ENCODE results near the gene CILP2. TPM values are rescaled to one million over a fixed set of nuclear protein-coding genes. Genes with fewer than 3 reads are reported as not detected.

CILP2 gene
- total and polyA plus RNA-seq, 2 donors (not counting 1 experiment from before 2014, with no cell fraction given): 0.10 to 0.66 TPM

DNA sequence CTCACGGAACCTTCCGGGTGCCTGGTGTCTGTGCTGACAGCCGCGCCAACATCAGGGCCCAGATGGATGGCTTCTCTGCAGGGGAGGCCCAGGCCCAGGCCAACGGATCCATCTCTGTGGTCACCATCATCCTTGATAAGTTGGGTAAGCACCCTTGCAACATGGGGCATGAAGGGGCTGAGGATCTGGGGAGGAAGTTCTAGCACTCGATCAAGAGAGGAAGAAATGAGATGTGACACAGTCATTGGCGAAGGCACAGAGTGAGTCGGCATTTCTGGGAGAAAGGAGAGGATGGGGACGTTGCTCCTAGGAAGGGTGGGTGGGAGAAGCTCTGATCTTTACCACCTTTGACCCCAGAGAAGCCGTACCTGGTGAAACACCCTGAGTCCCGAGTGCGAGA lies 4.4 kb downstream of the CILP2 start:
- no peaks in the 10 kb centered on the region for H3K79me2 ChIP-seq (ENCODE audit: control insufficient read depth, insufficient read depth, low read length)
- no peaks in the 10 kb centered on the region for H3K36me3 ChIP-seq (ENCODE audit: control insufficient read depth, insufficient read depth, low read length)
- H3K27ac ChIP-seq (ENCODE audit: insufficient read depth, low read length): no peak overlapping the region
- no peak for DNase-seq (ENCODE audit: low read depth in 2 of 2)
- no peaks in the 10 kb centered on the region for H3K9me3 ChIP-seq (ENCODE audit: control insufficient read depth, insufficient read depth, low read depth, low read length)
- no peak overlapping the region for H3K4me3 ChIP-seq (replicated peaks in 1 of 4; ENCODE audit: control extremely low read depth in 1 of 4, insufficient read depth in 1 of 4, low read depth in 3 of 4, low read length in 4 of 4)
- H4K20me1 ChIP-seq (ENCODE audit: control insufficient read depth, extremely low read depth, insufficient read depth, low read length): no peaks in the 10 kb centered on the region
- no peak overlapping the region for H3K4me2 ChIP-seq (ENCODE audit: extremely low read depth, insufficient read depth, low read length)
- no peak for TF ChIP-seq EZH2 (IDR thresholded peaks at IDR 0.05; ENCODE audit: low read length, missing control alignments)
- TF ChIP-seq, protein P1, sequence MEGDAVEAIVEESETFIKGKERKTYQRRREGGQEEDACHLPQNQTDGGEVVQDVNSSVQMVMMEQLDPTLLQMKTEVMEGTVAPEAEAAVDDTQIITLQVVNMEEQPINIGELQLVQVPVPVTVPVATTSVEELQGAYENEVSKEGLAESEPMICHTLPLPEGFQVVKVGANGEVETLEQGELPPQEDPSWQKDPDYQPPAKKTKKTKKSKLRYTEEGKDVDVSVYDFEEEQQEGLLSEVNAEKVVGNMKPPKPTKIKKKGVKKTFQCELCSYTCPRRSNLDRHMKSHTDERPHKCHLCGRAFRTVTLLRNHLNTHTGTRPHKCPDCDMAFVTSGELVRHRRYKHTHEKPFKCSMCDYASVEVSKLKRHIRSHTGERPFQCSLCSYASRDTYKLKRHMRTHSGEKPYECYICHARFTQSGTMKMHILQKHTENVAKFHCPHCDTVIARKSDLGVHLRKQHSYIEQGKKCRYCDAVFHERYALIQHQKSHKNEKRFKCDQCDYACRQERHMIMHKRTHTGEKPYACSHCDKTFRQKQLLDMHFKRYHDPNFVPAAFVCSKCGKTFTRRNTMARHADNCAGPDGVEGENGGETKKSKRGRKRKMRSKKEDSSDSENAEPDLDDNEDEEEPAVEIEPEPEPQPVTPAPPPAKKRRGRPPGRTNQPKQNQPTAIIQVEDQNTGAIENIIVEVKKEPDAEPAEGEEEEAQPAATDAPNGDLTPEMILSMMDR (conservative IDR thresholded peaks at IDR 0.05 in 1 of 2, IDR thresholded peaks at IDR 0.05 in 1 of 2; ENCODE audit: low read depth in 1 of 2, low read length in 2 of 2): no peak
- H2AFZ ChIP-seq (ENCODE audit: low read length): no peak overlapping the region
- no peak overlapping the region for H3K9ac ChIP-seq (ENCODE audit: insufficient read depth, low read length)
- peaks cover 3% of the 10 kb centered on the region for H3K27me3 ChIP-seq (ENCODE audit: control insufficient read depth, insufficient read depth, low read length)
- H3K4me1 ChIP-seq (ENCODE audit: control insufficient read depth, extremely low read depth, insufficient read depth, low read length): no peaks in the 10 kb centered on the region

- Histone ChIP-seq H3K9ac (ENCODE audit: insufficient read depth, low read length) (no peak overlapping the region), H2AFZ (ENCODE audit: low read length) (no peak overlapping the region)
These were observed 5.0 kb downstream of the CILP2 start for GRCh38 chr19:19543101-19543500.

GRCh38 chr19:19543640-19544039 lies 5.6 kb downstream of the CILP2 start:
- no peak overlapping the region for H3K4me3 ChIP-seq (replicated peaks in 1 of 4; ENCODE audit: control extremely low read depth in 1 of 4, insufficient read depth in 1 of 4, low read depth in 3 of 4, low read length in 4 of 4)
- H3K27ac ChIP-seq (ENCODE audit: insufficient read depth, low read length): no peak overlapping the region
- H3K36me3 ChIP-seq (ENCODE audit: control insufficient read depth, insufficient read depth, low read length): no peaks in the 10 kb centered on the region
- H2AFZ ChIP-seq (ENCODE audit: low read length): no peak overlapping the region
- peaks cover 7% of the 10 kb centered on the region for H3K27me3 ChIP-seq (ENCODE audit: control insufficient read depth, insufficient read depth, low read length)
- no peaks in the 10 kb centered on the region for H3K4me1 ChIP-seq (ENCODE audit: control insufficient read depth, extremely low read depth, insufficient read depth, low read length)
- H3K9me3 ChIP-seq (ENCODE audit: control insufficient read depth, insufficient read depth, low read depth, low read length): no peaks in the 10 kb centered on the region
- no peaks in the 10 kb centered on the region for H3K79me2 ChIP-seq (ENCODE audit: control insufficient read depth, insufficient read depth, low read length)
- H3K4me2 ChIP-seq (ENCODE audit: extremely low read depth, insufficient read depth, low read length): no peak overlapping the region
- TF ChIP-seq EZH2 (IDR thresholded peaks at IDR 0.05; ENCODE audit: low read length, missing control alignments): no peak
- TF ChIP-seq, protein P1 (conservative IDR thresholded peaks at IDR 0.05 in 1 of 2, IDR thresholded peaks at IDR 0.05 in 1 of 2; ENCODE audit: low read depth in 1 of 2, low read length in 2 of 2): no peak
- no peak for DNase-seq (ENCODE audit: low read depth in 2 of 2)
- H3K9ac ChIP-seq (ENCODE audit: insufficient read depth, low read length): no peak overlapping the region
- H4K20me1 ChIP-seq (ENCODE audit: control insufficient read depth, extremely low read depth, insufficient read depth, low read length): no peaks in the 10 kb centered on the region

More at GRCh38 chr19:19543101-19543500, 5.0 kb downstream of the CILP2 start:
- no peaks in the 10 kb centered on the region for H3K9me3 ChIP-seq (ENCODE audit: control insufficient read depth, insufficient read depth, low read depth, low read length)
- H3K4me1 ChIP-seq (ENCODE audit: control insufficient read depth, extremely low read depth, insufficient read depth, low read length): no peaks in the 10 kb centered on the region
- H3K4me3 ChIP-seq (replicated peaks in 1 of 4; ENCODE audit: control extremely low read depth in 1 of 4, insufficient read depth in 1 of 4, low read depth in 3 of 4, low read length in 4 of 4): no peak overlapping the region
- no peaks in the 10 kb centered on the region for H3K36me3 ChIP-seq (ENCODE audit: control insufficient read depth, insufficient read depth, low read length)
- H3K27ac ChIP-seq (ENCODE audit: insufficient read depth, low read length): no peak overlapping the region
- no peaks in the 10 kb centered on the region for H3K79me2 ChIP-seq (ENCODE audit: control insufficient read depth, insufficient read depth, low read length)
- no peak overlapping the region for H3K4me2 ChIP-seq (ENCODE audit: extremely low read depth, insufficient read depth, low read length)
- peaks cover 4% of the 10 kb centered on the region for H3K27me3 ChIP-seq (ENCODE audit: control insufficient read depth, insufficient read depth, low read length)
- no peak for DNase-seq (ENCODE audit: low read depth in 2 of 2)
- TF ChIP-seq, protein P1 (conservative IDR thresholded peaks at IDR 0.05 in 1 of 2, IDR thresholded peaks at IDR 0.05 in 1 of 2; ENCODE audit: low read depth in 1 of 2, low read length in 2 of 2): no peak
- no peak for TF ChIP-seq EZH2 (IDR thresholded peaks at IDR 0.05; ENCODE audit: low read length, missing control alignments)
- no peaks in the 10 kb centered on the region for H4K20me1 ChIP-seq (ENCODE audit: control insufficient read depth, extremely low read depth, insufficient read depth, low read length)

Data from fibroblast of lung (primary cell).